HepG2 (cell line): ENCODE results near the gene PAM16. TPM values are rescaled to one million over a fixed set of nuclear protein-coding genes. Genes with fewer than 3 reads are reported as not detected.

Source experiments
- ATF7-NPFF ChIP-seq: sonication (generic); formaldehyde crosslinking; IDR thresholded peaks from 2 replicates; pipeline ENCODE4 v1.8.1; 2023; ENCODE audit warnings: mild to moderate bottlenecking, low read depth, missing genetic modification reagents, moderate library complexity
- BORCS8-MEF2B ChIP-seq: sonication (generic); formaldehyde crosslinking; IDR thresholded peaks from 2 replicates; pipeline ENCODE4 v1.8.0; 2022; ENCODE audit warnings: mild to moderate bottlenecking, missing genetic modification reagents
- CAMTA2 ChIP-seq: sonication (generic); formaldehyde crosslinking; IDR thresholded peaks from 2 replicates; pipeline ENCODE4 v1.4.0; 2020; ENCODE audit warnings: mild to moderate bottlenecking, missing genetic modification reagents, borderline replicate concordance
- DNMT1 ChIP-seq: sonication (generic); formaldehyde crosslinking; IDR thresholded peaks from 2 replicates; pipeline ENCODE4 v1.5.1; 2020; ENCODE audit warnings: mild to moderate bottlenecking, missing genetic modification reagents
- ERF ChIP-seq: IDR thresholded peaks from 2 replicates; pipeline ENCODE4 v1.6.1; 2018; ENCODE audit warnings: missing biosample characterization, missing genetic modification reagents
- HMGA1 ChIP-seq: sonication (generic); formaldehyde crosslinking; conservative IDR thresholded peaks from 2 replicates; pipeline ENCODE4 v1.4.0; 2020; ENCODE audit warnings: missing genetic modification reagents
- KDM3A ChIP-seq: IDR thresholded peaks from 2 replicates; pipeline ENCODE4 v1.6.1; 2018; ENCODE audit warnings: low read depth, missing compliant biosample characterization
- NKX3-1 ChIP-seq: sonication (generic); formaldehyde crosslinking; IDR thresholded peaks from 2 replicates; pipeline ENCODE4 v1.5.0; 2020; ENCODE audit warnings: missing genetic modification reagents
- NR1H2 ChIP-seq: sonication (generic); formaldehyde crosslinking; IDR thresholded peaks from 2 replicates; pipeline ENCODE4 v1.8.1; 2022; ENCODE audit warnings: low read depth, missing genetic modification reagents, borderline replicate concordance
- REXO4 ChIP-seq: sonication (generic); formaldehyde crosslinking; IDR thresholded peaks from 2 replicates; pipeline ENCODE4 v1.8.0; 2022; ENCODE audit warnings: missing genetic modification reagents, mild to moderate bottlenecking, borderline replicate concordance
- RFXANK ChIP-seq: IDR thresholded peaks from 2 replicates; pipeline ENCODE4 v1.6.1; 2016
- ZFP36L1 ChIP-seq: sonication (generic); formaldehyde crosslinking; IDR thresholded peaks from 2 replicates; pipeline ENCODE4 v1.8.0; 2022; ENCODE audit warnings: mild to moderate bottlenecking, missing genetic modification reagents, moderate library complexity
- ZNF260 ChIP-seq: sonication (generic); formaldehyde crosslinking; IDR thresholded peaks from 2 replicates; pipeline ENCODE4 v1.4.0; 2020; ENCODE audit warnings: missing genetic modification reagents, low read depth, mild to moderate bottlenecking, borderline replicate concordance
- ZNF446 ChIP-seq: sonication (generic); formaldehyde crosslinking; IDR thresholded peaks from 2 replicates; pipeline ENCODE4 v1.5.0; 2020; ENCODE audit warnings: mild to moderate bottlenecking, missing genetic modification reagents
- ZNF614 ChIP-seq: IDR thresholded peaks from 2 replicates; pipeline ENCODE4 v1.6.1; 2018; ENCODE audit warnings: missing biosample characterization, missing genetic modification reagents, inconsistent platforms, borderline replicate concordance
- ZNF780A ChIP-seq: sonication (generic); formaldehyde crosslinking; IDR thresholded peaks from 2 replicates; pipeline ENCODE4 v1.8.0; 2022; ENCODE audit warnings: mild to moderate bottlenecking, missing genetic modification reagents, moderate library complexity
- ZNF788 ChIP-seq: sonication (generic); formaldehyde crosslinking; IDR thresholded peaks from 2 replicates; pipeline ENCODE4 v1.5.0; 2020; ENCODE audit warnings: mild to moderate bottlenecking, missing genetic modification reagents, borderline replicate concordance
- ZSCAN9 ChIP-seq: IDR thresholded peaks from 2 replicates; pipeline ENCODE4 v1.6.1; 2016; ENCODE audit warnings: borderline replicate concordance
- polyA plus RNA-seq, 8 experiments: library from polyadenylated mRNA; depleted of rRNA in 3 of 8; stranded (reverse) in 7 of 8; unstranded in 1 of 8; fragments of >200 nt; fragmentation: Illumina TruSeq in 4 of 8; extraction: Trizol in 4 of 8; gene quantifications; 2 replicates each; pipeline versions ENCODE4 v1.2.1 to v1.2.3, GENCODE V29; 2011 to 2016; ENCODE audit warnings: low read depth in 4 of 8, missing spikeins in 1 of 8, mixed read lengths in 1 of 8; ENCODE audit not compliant: insufficient read depth in 1 of 8
- total RNA-seq, 5 experiments: library from RNA; depleted of rRNA; stranded (reverse); fragments of >200 nt; fragmentation: Illumina TruSeq; extraction: Trizol; gene quantifications; 2 replicates each; pipeline ENCODE4 v1.2.3, GENCODE V29; 2016; ENCODE audit warnings: low read depth in 1 of 5
- TF ChIP-seq, protein P1 (sequence below): sonication (generic); formaldehyde crosslinking; IDR thresholded peaks from 2 replicates; pipeline ENCODE4 v1.5.0; 2020; ENCODE audit warnings: mild to moderate bottlenecking, missing genetic modification reagents
- TF ChIP-seq, protein P2 (sequence below): sonication (generic); formaldehyde crosslinking; IDR thresholded peaks from one replicate; pipeline ENCODE4 v1.5.1; 2020; ENCODE audit warnings: mild to moderate bottlenecking, missing genetic modification reagents; ENCODE audit errors: not compliant biosample characterization
- TF ChIP-seq, protein P3 (sequence below): sonication (generic); formaldehyde crosslinking; IDR thresholded peaks from 2 replicates; pipeline ENCODE4 v1.8.0; 2022; ENCODE audit warnings: missing genetic modification reagents, low read depth, mild to moderate bottlenecking, borderline replicate concordance

Gene PAM16
- total and polyA plus RNA-seq, 2 of the 13 experiments (the other 11 are each of a cell fraction or from before 2014, with no cell fraction given), result 51.5 to 51.8 TPM

DNA sequence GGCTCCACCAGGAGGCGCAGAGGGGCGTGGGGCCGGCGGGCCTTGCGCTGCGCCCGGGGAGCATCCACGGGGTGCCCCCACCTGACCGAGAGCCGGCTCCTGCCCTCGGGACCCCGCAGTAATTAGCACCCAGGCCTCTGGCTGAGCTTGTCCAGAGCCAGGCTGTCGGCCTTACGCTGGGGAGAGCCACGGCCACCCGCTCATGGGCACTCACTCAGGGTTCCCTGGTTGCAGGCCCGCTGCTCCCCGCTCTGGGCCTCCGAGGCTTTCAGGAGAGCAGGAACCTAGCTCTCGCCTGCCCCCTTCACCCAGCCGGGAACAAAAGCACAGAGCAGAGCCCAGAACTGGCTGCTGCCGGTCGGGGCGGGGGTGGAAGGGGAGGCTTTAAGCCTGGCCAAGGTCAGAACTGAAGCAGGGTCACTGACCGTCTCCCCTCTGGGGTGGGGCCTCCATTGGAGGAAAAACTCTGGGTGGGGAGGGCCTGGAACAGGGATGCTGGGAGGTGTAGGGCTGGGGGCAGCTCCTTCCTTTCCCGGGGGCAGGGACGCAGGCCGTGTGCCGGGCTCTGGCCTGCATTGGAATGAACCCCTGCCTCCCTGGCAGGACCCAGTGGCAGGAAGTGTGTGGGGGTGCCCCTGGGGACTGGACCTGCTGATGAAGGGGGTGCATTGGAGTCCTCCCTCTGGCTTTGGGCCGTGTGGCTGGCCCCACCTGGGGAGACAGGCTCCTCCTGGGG lies 22.9 kb downstream of the PAM16 start (continued):
- TF ChIP-seq ZNF788 (CRISPR knock-in tag), result peak; percentile 74; the same call in 1 of the 2 replicates
- TF ChIP-seq ATF7-NPFF (CRISPR knock-in tag), result peak; percentile 72; the same call in 1 of the 2 replicates
- no peak for TF ChIP-seq HMGA1 (CRISPR knock-in tag)
- TF ChIP-seq ZNF780A, result no peak
- TF ChIP-seq RFXANK (CRISPR knock-in tag), result no peak
- no peak for TF ChIP-seq NKX3-1 (CRISPR knock-in tag)
- TF ChIP-seq ZNF446 (CRISPR knock-in tag), result no peak
- no peak for TF ChIP-seq REXO4 (CRISPR knock-in tag)
- TF ChIP-seq ZNF614, result no peak; the same call in 1 of the 2 replicates
- TF ChIP-seq ZFP36L1 (CRISPR knock-in tag), result no peak
- TF ChIP-seq ERF (CRISPR knock-in tag), result 0 out of 2 replicates have a peak, but pooled peaks have one; percentile 62
- peak; percentile 47; the same call in 1 of the 2 replicates for TF ChIP-seq DNMT1
- no peak for TF ChIP-seq CAMTA2
- peak; percentile 56; the same call in 1 of the 2 replicates for TF ChIP-seq NR1H2 (CRISPR knock-in tag)
- TF ChIP-seq, protein P1, sequence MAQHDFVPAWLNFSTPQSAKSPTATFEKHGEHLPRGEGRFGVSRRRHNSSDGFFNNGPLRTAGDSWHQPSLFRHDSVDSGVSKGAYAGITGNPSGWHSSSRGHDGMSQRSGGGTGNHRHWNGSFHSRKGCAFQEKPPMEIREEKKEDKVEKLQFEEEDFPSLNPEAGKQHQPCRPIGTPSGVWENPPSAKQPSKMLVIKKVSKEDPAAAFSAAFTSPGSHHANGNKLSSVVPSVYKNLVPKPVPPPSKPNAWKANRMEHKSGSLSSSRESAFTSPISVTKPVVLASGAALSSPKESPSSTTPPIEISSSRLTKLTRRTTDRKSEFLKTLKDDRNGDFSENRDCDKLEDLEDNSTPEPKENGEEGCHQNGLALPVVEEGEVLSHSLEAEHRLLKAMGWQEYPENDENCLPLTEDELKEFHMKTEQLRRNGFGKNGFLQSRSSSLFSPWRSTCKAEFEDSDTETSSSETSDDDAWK (CRISPR knock-in tag), result no peak
- TF ChIP-seq, protein P2, sequence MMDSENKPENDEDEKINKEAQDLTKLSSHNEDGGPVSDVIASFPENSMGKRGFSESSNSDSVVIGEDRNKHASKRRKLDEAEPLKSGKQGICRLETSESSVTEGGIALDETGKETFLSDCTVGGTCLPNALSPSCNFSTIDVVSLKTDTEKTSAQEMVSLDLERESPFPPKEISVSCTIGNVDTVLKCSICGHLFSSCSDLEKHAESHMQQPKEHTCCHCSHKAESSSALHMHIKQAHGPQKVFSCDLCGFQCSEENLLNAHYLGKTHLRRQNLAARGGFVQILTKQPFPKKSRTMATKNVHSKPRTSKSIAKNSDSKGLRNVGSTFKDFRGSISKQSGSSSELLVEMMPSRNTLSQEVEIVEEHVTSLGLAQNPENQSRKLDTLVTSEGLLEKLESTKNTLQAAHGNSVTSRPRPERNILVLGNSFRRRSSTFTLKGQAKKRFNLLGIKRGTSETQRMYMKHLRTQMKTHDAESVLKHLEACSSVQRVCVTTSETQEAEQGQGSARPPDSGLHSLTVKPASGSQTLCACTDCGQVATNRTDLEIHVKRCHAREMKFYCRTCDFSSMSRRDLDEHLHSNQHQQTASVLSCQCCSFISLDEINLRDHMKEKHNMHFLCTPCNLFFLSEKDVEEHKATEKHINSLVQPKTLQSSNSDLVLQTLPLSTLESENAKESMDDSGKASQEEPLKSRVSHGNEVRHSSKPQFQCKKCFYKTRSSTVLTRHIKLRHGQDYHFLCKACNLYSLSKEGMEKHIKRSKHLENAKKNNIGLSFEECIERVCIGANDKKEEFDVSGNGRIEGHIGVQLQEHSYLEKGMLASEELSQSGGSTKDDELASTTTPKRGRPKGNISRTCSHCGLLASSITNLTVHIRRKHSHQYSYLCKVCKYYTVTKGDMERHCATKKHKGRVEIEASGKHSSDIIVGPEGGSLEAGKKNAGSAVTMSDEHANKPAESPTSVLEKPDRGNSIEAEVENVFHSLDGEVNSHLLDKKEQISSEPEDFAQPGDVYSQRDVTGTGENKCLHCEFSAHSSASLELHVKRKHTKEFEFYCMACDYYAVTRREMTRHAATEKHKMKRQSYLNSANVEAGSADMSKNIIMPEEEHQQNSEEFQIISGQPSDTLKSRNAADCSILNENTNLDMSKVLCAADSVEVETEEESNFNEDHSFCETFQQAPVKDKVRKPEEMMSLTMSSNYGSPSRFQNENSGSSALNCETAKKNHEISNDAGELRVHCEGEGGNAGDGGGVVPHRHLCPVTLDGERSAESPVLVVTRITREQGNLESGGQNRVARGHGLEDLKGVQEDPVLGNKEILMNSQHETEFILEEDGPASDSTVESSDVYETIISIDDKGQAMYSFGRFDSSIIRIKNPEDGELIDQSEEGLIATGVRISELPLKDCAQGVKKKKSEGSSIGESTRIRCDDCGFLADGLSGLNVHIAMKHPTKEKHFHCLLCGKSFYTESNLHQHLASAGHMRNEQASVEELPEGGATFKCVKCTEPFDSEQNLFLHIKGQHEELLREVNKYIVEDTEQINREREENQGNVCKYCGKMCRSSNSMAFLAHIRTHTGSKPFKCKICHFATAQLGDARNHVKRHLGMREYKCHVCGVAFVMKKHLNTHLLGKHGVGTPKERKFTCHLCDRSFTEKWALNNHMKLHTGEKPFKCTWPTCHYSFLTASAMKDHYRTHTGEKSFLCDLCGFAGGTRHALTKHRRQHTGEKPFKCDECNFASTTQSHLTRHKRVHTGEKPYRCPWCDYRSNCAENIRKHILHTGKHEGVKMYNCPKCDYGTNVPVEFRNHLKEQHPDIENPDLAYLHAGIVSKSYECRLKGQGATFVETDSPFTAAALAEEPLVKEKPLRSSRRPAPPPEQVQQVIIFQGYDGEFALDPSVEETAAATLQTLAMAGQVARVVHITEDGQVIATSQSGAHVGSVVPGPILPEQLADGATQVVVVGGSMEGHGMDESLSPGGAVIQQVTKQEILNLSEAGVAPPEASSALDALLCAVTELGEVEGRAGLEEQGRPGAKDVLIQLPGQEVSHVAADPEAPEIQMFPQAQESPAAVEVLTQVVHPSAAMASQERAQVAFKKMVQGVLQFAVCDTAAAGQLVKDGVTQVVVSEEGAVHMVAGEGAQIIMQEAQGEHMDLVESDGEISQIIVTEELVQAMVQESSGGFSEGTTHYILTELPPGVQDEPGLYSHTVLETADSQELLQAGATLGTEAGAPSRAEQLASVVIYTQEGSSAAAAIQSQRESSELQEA (CRISPR knock-in tag), result no peak
- peak; percentile 91 for TF ChIP-seq BORCS8-MEF2B (CRISPR knock-in tag)
- TF ChIP-seq KDM3A (CRISPR knock-in tag), result no peak
- 0 out of 2 replicates have a peak, but pooled peaks have one; percentile 35 for TF ChIP-seq ZSCAN9 (CRISPR knock-in tag)
- no peak for TF ChIP-seq ZNF260 (CRISPR knock-in tag)
- TF ChIP-seq, protein P3, sequence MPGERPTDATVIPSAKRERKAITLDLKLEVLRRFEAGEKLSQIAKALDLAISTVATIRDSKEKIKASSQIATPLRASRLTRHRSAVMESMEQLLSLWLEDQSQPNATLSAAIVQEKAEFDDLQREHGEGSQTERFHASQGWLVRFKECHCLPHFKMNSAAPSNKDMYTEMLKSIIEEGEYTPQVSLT (CRISPR knock-in tag), result no peak
